ENCODE data around the gene CGB1. TPM values are rescaled to one million over a fixed set of nuclear protein-coding genes. Genes with fewer than 3 reads are reported as not detected.
"Not testable (repeated sequence)": the region's sequence is repeated elsewhere in the genome, so short reads cannot be mapped to it uniquely, and the experiment has no call there.

Gene CGB1
- not detected for total RNA-seq (ENCODE audit: insufficient read depth, low replicate concordance)

- DNase-seq (ENCODE audit: low spot score): not testable (repeated sequence)
These were observed at the start of gene CGB1 for GRCh38 chr19:49036815-49037214. TSS of gene CGB1 (minus strand) at chr19:49036895. CDS start at chr19:49036711, 184 bp downstream.

- no peak for DNase-seq (ENCODE audit: low spot score)
These were observed 49.6 kb upstream of the CGB1 start for GRCh38 chr19:49086296-49086695.

- DNase-seq (ENCODE audit: low spot score): no peak
These were observed 49.2 kb upstream of the CGB1 start for GRCh38 chr19:49085868-49086232.

GRCh38 chr19:49085020-49085867, 48.5 kb upstream of the CGB1 start, which contains the start of gene SNRNP70:
TSS of gene SNRNP70 (plus strand) at chr19:49085451. CDS start at chr19:49086415, 964 bp downstream.
- peak; percentile 99 for DNase-seq (ENCODE audit: low spot score)

GRCh38 chr19:49084206-49085019, 47.7 kb upstream of the CGB1 start:
- DNase-seq (ENCODE audit: low spot score): no peak

GRCh38 chr19:49081273-49081672, 44.6 kb upstream of the CGB1 start:
- no peak for DNase-seq (ENCODE audit: low spot score)

- no peak for DNase-seq (ENCODE audit: low spot score)
These were observed 43.7 kb upstream of the CGB1 start for GRCh38 chr19:49080392-49080791.

GRCh38 chr19:49074869-49075268, 38.2 kb upstream of the CGB1 start:
- DNase-seq (ENCODE audit: low spot score): peak; percentile 40

GRCh38 chr19:49073514-49074378, 37.1 kb upstream of the CGB1 start:
- DNase-seq (ENCODE audit: low spot score): no peak

- DNase-seq (ENCODE audit: low spot score): no peak
These were observed 35.3 kb upstream of the CGB1 start for GRCh38 chr19:49071860-49072547.

GRCh38 chr19:49070416-49070815, 33.7 kb upstream of the CGB1 start:
- DNase-seq (ENCODE audit: low spot score): no peak

- no peak for DNase-seq (ENCODE audit: low spot score)
These were observed 32.3 kb upstream of the CGB1 start for GRCh38 chr19:49069026-49069425.

- DNase-seq (ENCODE audit: low spot score): peak; percentile 19
These were observed 30.9 kb upstream of the CGB1 start for GRCh38 chr19:49067554-49067953.

GRCh38 chr19:49065905-49066512, 29.3 kb upstream of the CGB1 start:
- DNase-seq (ENCODE audit: low spot score): no peak

- DNase-seq (ENCODE audit: low spot score): peak; percentile 64
These were observed 28.3 kb upstream of the CGB1 start, which contains the start of gene NTF4 for GRCh38 chr19:49064768-49065611. TSS of gene NTF4 (minus strand) at chr19:49064818. CDS start at chr19:49061997, 2,821 bp downstream.

GRCh38 chr19:49064029-49064629, 27.4 kb upstream of the CGB1 start:
- peak; percentile 61 for DNase-seq (ENCODE audit: low spot score)

- DNase-seq (ENCODE audit: low spot score): no peak
These were observed 24.8 kb upstream of the CGB1 start for GRCh38 chr19:49061445-49061844.

- no peak for DNase-seq (ENCODE audit: low spot score)
These were observed 24.3 kb upstream of the CGB1 start for GRCh38 chr19:49061000-49061399.

- no peak for DNase-seq (ENCODE audit: low spot score)
These were observed 22.4 kb upstream of the CGB1 start for GRCh38 chr19:49059053-49059452.
